Measurements from ENCODE around the gene GLB1L.
"Not testable (repeated sequence)": the region's sequence is repeated elsewhere in the genome, so short reads cannot be mapped to it uniquely, and the experiment has no call there.

The GLB1L gene

GRCh38 chr2:219245148-219245898 is at the start of gene GLB1L, which contains the start of gene STK16:
Gene GLB1L (minus strand): TSS chr2:219245444. CDS start chr2:219243573, 1,871 bp downstream.
Gene STK16 (plus strand): TSS chr2:219245479. CDS start chr2:219246000, 521 bp downstream.
- peak; percentile 61 for FAIRE-seq
- DNase-seq (ENCODE audit: low spot score) = peak; percentile 96

GRCh38 chr2:219294356-219295351 is 49.4 kb upstream of the GLB1L start:
- no peak for FAIRE-seq
- peak; percentile 84 for DNase-seq (ENCODE audit: low spot score)

- DNase-seq (ENCODE audit: low spot score) = no peak
- peak; percentile 9 for FAIRE-seq
Measured at GRCh38 chr2:219293736-219294231, 48.5 kb upstream of the GLB1L start.

GRCh38 chr2:219292616-219293015 is 47.4 kb upstream of the GLB1L start:
- DNase-seq (ENCODE audit: low spot score) = no peak
- no peak for FAIRE-seq

- DNase-seq (ENCODE audit: low spot score) (no peak), FAIRE-seq (no peak)
Measured at GRCh38 chr2:219291910-219292490, 46.8 kb upstream of the GLB1L start.

- DNase-seq (ENCODE audit: low spot score) (no peak), FAIRE-seq (no peak)
Measured at GRCh38 chr2:219291394-219291793, 46.1 kb upstream of the GLB1L start.

- no peak for FAIRE-seq
- no peak for DNase-seq (ENCODE audit: low spot score)
Measured at GRCh38 chr2:219290381-219291171, 45.3 kb upstream of the GLB1L start.

- no peak for FAIRE-seq
- DNase-seq (ENCODE audit: low spot score) = peak; percentile 73
Measured at GRCh38 chr2:219289537-219290361, 44.5 kb upstream of the GLB1L start.

- no peak for FAIRE-seq
- DNase-seq (ENCODE audit: low spot score) = no peak
Measured at GRCh38 chr2:219289195-219289536, 43.9 kb upstream of the GLB1L start.

- no peak for FAIRE-seq
- no peak for DNase-seq (ENCODE audit: low spot score)
Measured at GRCh38 chr2:219287580-219288265, 42.5 kb upstream of the GLB1L start.

- FAIRE-seq; DNase-seq (ENCODE audit: low spot score): not testable (repeated sequence)
Measured at GRCh38 chr2:219287116-219287440, 41.8 kb upstream of the GLB1L start.

- no peak for FAIRE-seq
- no peak for DNase-seq (ENCODE audit: low spot score)
Measured at GRCh38 chr2:219286436-219287115, 41.3 kb upstream of the GLB1L start.

GRCh38 chr2:219285894-219286425 is 40.7 kb upstream of the GLB1L start:
- DNase-seq (ENCODE audit: low spot score) (peak; percentile 55), FAIRE-seq (peak; percentile 73)

GRCh38 chr2:219285373-219285735 is 40.1 kb upstream of the GLB1L start:
- no peak for FAIRE-seq
- DNase-seq (ENCODE audit: low spot score) = no peak

GRCh38 chr2:219284501-219285372 is 39.5 kb upstream of the GLB1L start:
- DNase-seq (ENCODE audit: low spot score) (no peak), FAIRE-seq (no peak)

- FAIRE-seq (no peak), DNase-seq (ENCODE audit: low spot score) (no peak)
Measured at GRCh38 chr2:219282943-219283581, 37.8 kb upstream of the GLB1L start.

- no peak for DNase-seq (ENCODE audit: low spot score)
- no peak for FAIRE-seq
Measured at GRCh38 chr2:219282375-219282774, 37.1 kb upstream of the GLB1L start.

Data from urothelium cell line (cell line).